Measurements from ENCODE around the gene ARHGEF4.

DNA sequence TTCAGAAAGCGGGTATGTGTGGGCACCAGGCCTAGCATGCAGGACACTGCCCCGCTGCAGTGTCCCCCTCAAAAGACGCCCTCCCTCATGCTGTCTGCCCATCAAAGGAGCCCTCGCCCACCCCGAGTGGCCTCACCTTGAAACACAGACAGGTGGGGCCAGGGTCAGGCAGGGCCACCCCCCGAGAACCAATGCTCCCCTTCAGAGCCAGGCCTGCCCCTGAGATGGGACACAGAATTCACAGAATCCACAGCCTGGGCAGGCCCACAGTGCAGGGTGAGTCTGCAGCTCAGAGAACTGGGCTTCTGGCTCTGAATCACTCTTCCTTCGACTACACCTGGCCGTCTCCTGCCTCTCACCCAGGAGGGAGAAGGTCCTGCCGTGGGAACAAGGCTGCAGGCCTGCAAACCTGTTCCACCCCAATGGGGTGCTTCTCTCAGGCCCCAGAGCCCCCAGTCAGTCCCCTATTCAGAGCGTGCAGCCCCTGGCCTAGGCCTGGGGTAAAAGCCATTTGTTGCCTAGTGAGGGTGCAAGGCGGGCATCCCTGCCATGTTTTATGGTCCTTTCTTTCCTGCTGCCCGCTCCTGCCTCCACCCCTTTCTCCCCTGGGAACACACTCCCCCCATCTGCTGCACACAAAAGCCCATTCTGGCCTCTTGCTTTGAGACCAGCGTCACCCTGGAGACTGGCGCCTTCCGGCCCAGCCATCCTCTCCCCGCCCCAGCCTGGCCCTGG is 11.3 kb upstream of the ARHGEF4 start:
- no peak for TF ChIP-seq POLR2A (IDR thresholded peaks at IDR 0.05)
- no peak for TF ChIP-seq CTCF (IDR thresholded peaks at IDR 0.05)

All from esophagus squamous epithelium (tissue), 4 donors.